GM18873 (cell line): ENCODE data around the gene CHST12.
"Not testable (repeated sequence)": the region's sequence is repeated elsewhere in the genome, so short reads cannot be mapped to it uniquely, and the experiment has no call there.

Source experiments
- ATAC-seq: cut with Tn5 transposase; IDR thresholded peaks from one replicate; pipeline ENCODE4 v1.9.1; 2021; ENCODE audit warnings: mild to moderate bottlenecking, moderate library complexity, moderate number of reproducible peaks; ENCODE audit not compliant: unreplicated experiment, low FRiP score

Gene CHST12

GRCh38 chr7:2452643-2453270, 49.3 kb downstream of the CHST12 start:
- ATAC-seq: no peak

DNA sequence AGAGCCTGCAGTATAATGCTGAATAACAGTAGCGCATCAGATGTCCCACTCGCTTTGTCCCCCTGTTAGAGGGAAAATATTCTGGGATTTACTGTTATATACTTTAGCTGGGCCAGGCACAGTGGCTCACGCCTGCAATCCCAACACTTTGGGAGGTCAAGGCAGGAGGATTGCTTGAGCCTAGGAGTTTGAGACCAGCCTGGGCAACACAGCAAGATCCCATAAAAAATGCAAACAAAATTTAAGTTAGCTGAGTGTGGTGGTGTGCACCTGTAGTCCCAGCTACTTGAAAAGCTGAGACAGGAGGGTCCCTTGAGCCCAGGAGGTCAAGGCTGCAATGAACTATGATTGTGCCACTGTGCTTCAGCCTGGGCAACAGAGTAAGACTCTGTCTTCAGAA, 50.4 kb downstream of the CHST12 start:
- ATAC-seq: not testable (repeated sequence)

DNA sequence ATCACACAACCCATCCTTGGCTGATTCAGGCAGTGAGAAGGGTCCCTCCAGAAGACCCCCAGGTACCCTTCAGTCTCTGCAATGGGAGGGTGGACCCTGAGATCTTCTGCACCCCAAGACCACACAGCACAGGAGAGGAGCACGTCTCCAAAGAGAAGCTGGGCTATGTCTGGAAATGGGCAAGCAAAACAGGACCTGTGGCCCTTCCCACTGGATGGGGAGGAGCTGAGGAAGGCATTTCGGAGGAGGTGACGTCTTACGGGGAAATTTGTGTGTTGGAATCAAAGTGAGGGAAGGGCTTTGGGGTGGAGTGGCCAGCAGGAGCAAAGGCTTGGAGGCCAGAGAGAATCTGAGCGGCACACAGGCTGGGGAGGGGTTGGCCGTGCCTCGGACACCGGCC, 56.3 kb downstream of the CHST12 start:
- no peak for ATAC-seq

DNA sequence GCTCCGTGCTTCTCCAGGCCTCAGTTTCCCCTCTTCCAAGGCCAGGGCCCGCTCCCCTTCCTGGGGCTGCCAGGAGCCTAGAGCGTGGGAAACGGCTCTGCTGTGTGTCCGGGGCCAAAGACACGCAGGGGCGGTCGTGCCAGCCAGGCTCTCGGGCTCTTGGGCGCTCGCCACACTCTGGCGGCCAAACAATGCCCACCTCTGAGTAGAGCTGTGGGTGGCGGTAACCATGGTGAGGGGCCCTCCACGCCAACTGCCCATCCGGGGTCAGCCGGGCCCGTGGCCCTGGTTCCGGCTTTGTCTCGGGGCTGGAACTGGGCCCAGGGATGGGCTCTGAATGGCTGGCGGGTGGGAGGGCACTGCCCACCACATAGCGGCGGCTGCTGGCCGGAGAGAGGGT, 56.8 kb downstream of the CHST12 start:
- ATAC-seq: no peak

DNA sequence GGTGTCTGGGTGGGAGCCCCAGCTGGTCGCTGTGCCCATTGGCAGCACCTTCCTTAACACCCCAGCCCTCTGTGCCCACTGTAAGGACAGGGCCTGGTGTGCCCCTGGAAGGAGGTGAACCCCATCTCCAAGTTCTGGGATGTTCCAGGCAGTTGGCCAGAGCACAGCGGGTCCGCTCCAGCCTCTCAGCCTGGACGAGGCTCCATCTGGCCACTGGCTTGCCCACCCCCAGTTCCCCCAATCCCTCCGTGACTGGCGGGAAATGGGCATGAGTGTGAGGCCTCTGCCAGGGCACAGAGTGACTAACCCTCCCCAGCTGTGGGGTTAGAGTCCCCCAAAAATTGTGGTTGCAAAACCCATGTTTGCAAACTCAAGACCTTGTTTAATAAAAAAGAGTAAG, 57.2 kb downstream of the CHST12 start:
- no peak for ATAC-seq

DNA sequence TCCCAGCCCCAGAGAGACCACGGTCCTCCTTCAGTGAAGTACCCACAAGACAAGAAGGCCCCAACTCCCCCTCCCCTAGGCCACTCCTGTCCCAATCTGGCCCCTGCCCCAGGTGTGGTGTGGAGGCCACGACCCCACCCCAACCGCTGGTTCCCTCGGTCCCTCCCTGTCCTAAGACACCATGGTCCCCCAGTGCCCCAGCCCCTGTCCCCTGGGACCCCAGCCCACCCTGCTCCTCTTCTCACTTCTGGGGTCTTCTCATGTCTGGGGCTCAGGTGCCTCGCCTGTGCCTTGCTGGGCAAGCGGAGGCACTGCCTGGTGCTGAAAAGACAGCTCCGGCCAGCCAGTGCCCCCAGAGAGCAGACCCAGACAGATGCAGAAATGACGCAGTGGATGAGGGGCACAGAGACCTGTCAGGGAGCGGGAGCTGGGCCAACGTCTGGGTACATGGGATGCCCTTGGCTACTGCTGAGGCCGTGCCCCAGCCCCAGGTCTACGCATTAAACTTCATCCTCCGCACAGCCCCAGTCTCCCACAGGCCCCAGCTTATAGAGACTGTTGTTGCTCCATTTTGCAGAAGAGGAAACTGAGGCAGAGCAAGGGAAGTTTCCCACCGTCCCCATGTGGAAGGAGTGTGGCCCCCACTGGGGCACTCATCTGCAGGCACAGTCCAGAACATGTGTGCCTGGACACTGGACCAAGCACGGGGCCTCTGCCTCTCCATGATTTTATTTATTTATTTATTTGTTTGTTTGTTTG, 58.0 kb downstream of the CHST12 start:
- no peak for ATAC-seq

- no peak for ATAC-seq
Observed at GRCh38 chr7:2462731-2463130, 59.3 kb downstream of the CHST12 start.

DNA sequence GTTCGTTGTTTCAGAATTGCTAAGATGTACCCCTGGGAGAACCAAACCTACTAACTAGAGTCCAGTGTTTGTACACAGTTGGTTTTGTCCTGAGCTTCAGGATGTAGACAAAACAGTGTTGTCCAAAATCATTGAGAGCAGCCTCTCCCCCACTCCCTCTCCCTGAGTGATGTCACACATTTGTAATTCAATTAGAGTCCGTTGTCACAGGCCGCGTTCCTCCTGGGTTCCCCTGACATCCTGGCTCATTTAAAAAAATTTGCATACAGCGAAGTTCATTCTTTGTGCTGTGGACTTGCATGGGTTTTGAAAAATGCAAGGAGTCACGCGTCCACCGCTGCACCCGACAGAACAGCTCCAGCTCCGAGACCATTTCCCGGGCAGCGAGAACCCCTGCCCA, 62.5 kb downstream of the CHST12 start:
- no peak for ATAC-seq

DNA sequence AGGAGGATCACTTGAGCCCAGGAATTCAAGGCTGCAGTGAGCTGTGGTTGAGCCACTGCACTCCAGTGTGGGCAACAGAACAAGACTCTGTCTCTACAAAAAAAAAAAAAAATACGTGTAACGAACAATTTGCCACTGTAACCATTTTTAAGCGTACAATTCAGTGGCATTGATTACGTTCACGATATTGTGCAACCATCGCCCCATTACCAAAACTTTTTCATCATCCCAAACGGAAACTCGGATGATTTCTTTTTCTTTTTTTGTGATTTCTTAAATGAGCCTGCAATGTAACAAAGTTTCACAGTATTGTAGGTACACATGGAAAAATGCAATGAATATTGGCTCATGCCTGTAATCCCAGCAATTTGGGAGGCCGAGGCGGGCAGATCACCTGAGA, 63.3 kb downstream of the CHST12 start:
- ATAC-seq: no peak

- no peak for ATAC-seq
Observed at GRCh38 chr7:2468227-2468626, 64.8 kb downstream of the CHST12 start.

DNA sequence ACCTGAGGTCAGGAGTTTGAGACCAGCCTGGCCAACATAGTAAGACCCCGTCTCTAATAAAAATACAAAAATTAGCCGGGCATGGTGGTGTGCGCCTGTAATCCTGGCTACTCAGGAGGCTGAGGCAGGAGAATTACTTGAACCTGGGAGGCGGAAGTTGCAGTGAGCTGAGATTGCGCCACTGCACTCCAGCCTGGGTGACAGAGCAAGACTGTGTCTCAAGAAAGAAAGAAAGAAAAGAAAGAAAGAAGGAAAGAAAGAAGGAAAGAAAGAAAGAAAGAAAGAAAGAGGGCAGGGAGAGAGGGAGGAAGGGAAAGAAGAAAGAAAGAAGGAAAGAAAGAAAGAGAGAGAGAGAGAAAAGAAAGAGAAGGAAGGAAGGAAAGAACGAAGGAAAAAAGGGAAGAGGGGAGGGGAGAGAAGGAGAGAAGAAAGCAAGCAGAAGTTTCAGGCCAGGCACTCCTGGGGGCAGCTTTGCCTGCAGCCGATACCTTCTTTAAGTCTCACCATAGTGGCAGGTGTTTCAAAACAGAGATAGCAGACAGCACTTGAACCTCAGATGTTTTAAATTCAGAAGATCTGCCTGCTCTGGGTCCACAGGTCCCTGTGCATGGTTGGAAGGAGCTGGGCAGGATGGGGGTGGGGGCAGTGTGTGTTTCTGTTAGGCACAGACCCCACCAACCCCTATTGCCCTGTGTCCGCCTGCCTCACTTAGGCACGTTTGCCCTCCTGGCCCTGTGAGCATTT, 66.2 kb downstream of the CHST12 start:
- not testable (repeated sequence) for ATAC-seq

- ATAC-seq: no peak
Observed at GRCh38 chr7:2470204-2471021, 67.0 kb downstream of the CHST12 start.

DNA sequence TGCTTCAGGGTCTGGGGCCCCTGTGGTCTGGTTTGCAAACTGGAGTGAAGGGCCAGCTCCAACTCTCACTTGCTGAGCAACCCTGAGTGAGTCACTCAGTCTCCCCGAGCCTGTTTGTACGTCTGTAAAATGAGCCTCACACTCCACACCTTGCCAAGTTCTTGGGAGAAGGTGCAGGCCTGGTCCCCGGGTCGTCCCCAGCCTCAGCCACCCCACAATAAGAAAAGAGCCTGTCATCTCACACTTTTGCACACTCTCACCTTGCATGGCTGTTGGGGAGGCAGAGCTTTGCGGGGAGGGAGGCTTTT, 67.6 kb downstream of the CHST12 start:
- no peak for ATAC-seq

DNA sequence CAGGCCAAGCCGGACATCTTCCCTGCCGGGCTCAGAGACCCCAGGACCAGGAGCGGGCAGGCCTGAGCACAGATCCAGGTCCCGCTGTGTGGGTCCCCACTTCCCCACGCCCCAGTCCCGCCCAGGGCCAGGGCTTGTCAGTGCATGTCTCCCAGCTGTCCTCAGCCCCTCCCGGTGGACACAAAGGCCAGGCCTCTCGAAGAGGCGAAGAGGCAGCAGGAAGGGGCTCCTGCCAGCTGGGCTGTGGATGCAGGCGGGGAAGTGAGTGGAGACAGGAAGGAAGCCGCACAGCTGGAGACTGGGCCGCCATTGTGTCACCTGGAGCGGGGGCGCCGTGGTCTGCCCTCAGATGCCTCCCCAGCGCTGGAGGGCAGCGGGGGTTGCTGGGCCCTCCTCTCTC, 68.0 kb downstream of the CHST12 start:
- ATAC-seq: no peak

DNA sequence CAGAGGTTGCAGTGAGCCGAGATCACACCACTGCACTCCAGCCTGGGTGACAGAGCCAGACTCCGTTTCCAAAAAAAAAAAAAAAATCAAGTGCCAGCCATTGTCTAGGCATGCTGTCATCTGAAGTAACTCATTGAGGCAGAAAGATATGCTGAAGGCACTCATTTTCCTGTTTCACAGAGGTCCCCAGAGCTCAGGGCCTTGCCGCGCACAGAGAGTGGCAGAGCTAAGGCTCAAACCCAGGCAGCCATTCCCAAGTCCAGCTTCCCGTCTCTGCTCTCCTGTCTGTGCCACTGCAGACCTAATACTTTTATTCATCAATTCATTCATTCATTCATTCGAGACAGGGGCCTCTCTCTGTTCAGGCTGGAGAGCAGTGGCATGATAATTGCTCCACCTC, 69.3 kb downstream of the CHST12 start:
- no peak for ATAC-seq

DNA sequence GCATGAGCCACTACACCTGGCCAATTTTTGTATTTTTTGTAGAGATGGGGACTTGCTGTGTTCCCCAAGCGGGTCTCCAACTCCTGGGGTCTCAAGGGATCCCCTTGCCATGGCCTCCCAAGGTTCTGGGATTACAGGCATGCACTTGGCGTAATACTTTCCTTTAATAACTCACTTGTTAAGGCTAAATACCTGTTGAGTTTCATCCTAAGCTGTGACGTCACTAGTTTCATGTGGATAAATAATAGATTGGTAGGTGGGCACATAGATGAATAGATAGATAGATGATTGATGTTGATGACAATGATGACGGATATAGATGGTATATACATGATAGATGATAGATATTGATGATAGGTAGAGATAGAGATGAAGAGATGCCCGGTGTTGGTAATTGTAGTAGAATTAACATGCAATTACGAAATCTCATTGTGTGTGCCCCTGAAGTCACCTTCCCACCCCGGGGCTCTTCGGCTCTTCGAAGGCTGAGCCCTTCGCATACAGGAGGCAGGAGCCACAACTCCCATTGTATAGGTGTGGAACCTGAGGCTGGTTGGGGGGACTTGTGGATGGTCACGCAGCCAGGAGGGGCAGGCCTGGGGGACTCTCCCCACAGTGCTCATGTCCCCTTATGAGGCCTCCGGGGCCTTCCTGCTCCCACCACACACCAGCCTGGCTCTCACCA, 70.2 kb downstream of the CHST12 start:
- ATAC-seq: no peak

DNA sequence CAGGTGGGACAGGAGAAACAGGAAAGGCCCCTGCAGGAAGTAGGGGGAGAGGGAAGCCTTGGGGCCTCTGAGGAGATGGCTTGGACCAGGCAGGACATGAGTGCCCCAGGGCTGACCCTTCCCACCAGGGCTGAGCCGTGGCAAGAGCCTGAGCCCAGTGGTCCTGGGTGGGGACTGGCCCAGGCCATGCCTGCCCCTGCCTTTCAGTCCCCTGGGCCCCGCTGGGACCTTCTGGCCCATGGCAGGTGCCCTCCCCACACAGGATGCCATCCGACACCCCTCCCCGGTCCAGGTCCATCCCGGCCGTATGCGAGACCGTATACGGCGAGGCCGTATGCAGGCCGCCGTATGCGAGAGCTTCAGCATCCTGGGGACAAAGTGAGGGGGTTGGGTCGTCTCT, 70.8 kb downstream of the CHST12 start:
- no peak for ATAC-seq

GRCh38 chr7:2474813-2475677, 71.6 kb downstream of the CHST12 start:
- no peak for ATAC-seq

- ATAC-seq: no peak
Observed at GRCh38 chr7:2475678-2476015, 72.2 kb downstream of the CHST12 start.

DNA sequence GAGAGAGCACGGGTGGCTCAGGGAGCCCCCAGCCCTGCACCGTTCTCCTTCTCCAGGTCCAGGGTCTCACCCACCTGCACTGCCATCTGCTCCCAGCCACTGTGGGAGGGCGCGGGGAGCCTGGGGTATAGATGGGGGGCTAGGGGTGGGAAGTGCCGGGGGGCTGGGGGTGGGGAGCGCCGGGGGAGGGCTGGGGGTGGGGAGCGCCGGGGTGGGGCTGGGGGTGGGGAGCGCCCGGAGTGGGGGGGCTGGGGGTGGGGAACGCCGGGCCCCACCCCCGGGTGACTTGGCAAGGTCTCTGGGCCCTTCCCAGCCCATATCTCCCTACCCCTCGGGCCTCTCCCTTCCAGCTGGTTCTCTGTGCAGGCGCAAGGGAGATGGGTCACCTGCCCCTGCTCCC, 72.9 kb downstream of the CHST12 start, which contains the start of gene GRIFIN:
Gene GRIFIN, minus strand, starts transcription at position 101 of the 400 bp plus-strand sequence. Its CDS starts 15 bp downstream, at position 86.
- no peak for ATAC-seq
